ENCODE results near the gene SLC35F5.
"Not testable (repeated sequence)": the region's sequence is repeated elsewhere in the genome, so short reads cannot be mapped to it uniquely, and the experiment has no call there.

Gene SLC35F5

DNA sequence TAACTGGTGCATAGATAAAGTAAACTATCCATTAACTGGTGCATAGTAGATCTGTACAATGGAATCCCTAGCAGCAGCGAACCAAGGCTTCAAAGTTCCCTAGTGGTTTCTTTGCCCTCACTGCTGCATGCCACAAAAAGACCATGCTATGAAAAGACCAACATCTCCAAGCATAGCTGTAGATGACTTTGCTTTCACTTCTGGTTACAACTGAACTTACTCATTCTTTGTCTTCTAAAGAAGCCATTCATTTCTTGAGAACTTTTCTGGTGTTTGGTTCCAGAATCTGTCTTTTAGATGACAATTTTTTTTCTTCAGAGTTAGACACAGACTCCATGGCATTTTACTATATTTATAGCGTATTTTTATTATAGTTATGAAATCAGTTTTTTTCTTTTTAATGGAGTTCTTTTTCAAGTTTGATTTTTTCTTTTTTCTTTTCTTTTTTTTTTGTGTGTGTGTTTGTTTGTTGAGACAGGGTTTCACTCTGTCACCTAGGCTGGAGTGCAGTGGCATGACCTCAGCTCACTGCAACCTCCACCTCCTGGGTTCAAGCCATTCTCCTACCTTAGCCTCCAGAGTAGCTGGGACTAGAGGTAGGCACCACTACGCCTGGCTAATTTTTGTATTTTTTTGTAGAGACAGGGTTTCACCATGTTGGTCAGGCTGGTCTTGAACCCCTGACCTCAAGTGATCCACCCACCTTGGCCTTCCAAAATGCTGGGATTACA, 63.6 kb downstream of the SLC35F5 start:
- DNase-seq: peak; percentile 32

DNA sequence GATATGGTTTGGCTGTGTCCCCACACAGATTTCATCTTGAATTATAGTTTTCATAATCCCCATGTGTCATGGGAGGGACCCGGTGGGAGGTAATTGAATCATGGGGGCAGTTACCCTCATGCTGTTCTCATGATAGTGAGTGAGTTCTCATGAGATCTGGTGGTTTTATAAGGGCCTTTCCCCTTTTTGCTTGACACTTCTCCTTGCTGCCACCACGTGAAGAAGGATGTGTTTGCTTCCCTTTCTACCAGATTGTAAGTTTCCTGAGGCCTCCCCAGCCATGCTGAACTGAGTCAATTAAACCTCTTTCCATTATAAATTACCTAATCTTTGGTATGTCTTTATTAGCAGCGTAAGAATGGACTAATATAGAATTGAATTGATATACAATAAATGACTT, 65.6 kb downstream of the SLC35F5 start:
- not testable (repeated sequence) for DNase-seq

DNA sequence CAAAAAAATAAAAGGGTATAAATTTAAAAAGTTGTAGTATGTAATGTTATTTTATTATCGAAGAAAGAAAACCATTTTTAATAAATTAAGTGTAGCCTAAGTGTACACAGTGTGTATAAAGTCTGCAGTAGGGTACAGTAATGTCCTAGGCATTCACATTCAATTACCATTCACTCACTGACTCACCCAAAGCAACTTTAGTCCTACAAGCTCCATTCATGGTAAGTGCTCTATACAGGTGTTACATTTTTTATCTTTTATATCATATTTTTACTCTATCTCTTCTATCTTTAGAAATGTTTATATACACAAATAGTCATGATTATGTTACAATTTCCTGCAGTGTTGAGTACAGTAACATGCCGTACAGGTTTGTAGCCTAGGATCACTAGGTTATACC, 69.9 kb downstream of the SLC35F5 start:
- no peak for DNase-seq

DNA sequence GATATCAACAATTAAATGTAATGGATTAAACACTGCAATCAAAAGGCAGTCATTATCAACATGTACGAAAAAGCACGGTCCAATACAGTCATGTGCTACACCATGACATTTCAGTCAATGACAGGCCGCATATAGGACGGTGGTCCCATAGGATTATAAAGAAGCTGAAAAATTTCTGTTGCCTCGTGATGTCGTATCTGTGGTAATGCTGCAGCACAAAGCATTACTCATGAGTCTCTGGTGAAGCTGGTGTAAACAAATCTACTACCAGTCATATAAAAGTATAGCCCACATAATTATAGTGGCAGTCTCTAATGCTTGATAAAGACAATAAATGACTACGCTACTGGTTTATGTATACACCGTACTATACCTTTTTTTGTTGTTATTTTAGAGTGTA, 71.0 kb downstream of the SLC35F5 start:
- DNase-seq: no peak

DNA sequence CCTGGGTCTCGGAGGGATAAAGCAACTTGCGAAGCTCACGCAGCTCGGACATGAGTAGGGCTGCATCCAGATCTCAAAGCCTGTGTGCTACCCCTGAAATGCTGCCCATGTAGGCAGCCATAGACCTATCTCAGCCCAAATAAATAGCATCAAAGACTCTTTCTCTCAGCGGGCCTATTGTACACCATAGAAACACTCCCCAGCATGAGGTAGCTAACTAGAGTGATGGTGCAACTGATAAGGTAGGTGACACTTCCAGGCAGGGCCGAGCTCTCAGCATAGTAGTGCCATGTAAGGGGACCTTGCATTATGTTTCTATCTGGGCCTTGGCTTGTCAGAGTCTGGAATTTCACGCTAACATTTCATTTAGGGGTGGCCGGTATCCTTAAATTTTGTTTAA, 77.0 kb downstream of the SLC35F5 start:
- DNase-seq: no peak

DNA sequence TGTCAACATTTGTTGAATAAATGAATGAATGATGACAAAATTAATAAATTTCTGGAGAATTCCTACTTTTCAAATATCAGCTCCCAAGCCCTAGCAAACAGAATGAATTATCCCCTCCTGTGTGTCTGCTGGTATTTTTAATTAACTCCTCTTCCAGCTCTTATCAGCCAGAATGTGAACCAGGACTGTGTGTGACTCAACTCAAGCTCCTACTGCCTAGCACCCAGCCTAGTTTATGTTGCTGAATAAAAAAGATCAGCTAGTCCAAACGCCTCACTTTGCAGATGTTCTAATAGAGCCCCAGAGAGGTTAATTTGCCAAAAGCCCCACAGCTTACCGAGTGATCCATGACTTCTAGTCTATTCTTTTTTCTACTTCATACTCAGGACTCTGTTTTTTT, 79.1 kb downstream of the SLC35F5 start:
- no peak for DNase-seq

DNA sequence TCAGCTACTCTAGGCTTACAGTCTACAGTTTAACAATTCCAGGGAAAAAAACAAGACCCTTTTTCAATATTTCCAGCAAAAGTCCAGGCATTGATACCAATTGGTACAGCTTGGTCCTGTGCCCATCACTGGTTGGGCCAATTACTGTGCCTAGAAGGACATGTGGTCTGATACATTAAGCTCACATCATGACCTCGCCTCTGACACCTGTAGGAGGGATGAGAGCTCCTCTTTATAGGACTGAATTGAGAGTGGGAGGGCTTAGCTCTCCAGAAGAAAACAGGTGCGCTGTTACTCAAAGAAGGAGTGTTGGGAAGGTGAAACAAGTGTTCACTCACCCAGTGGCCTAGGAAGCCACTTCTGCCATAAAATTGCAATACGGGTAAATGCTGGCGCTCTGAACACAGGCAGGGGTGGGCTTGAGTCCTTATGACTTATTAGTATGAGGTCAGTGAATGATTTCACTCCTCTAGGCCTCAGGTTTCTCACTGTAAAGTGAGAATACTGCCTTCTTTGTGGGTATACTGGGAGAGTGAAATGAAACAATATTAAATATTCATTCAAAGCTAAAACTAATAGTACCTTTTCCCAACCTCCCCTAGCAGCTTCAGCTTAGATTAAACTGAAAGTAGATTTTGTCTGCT, 79.7 kb downstream of the SLC35F5 start:
- DNase-seq: no peak

DNA sequence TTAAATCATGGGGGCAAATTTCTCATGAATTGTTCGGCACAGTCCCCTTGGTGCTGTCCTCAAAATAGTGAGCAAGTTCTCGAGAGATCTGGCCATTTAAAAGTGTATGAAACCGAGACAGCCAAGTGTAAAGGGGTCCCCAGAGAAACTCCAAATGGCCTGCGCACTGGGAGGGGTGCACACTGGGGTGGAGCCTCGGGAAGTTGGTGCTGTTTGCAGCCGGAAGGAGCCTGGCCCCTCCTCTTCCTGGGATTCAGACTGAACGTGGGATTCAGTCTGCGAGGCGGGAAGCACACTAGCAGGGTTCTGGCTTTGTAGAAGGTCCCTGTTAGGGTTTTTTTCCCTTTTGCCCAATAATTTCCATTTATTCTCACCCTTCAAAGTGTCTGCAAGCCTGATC, 80.6 kb downstream of the SLC35F5 start:
- no peak for DNase-seq

DNA sequence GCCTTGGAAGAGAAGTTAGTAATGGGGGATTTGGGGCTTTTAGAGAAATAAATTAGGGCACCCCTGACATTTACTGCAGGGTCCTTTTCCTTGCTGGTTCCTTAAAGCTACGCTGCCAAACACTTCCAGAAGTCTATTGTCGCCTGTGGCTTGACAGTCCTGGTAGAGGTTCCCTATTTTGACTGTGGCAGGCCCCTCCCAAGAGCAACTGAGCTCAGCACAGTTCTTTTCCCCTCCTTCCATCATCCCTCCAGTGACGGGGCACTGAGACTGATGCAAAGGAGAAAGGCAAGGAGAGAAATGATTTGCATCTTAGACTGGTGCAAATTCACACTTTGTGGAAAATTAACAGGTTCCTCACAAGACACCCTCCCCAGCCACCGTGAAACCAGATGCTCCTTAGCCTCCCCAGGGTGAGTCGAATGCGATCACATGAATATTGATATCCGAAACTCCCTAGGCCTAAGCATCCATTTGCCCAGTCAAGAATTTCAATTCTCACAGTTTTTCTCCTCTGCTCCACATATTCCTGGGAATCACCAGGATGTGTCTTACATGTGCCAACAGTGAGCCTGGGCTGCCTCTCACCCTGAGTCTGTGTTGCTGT, 84.0 kb downstream of the SLC35F5 start:
- no peak for DNase-seq

DNA sequence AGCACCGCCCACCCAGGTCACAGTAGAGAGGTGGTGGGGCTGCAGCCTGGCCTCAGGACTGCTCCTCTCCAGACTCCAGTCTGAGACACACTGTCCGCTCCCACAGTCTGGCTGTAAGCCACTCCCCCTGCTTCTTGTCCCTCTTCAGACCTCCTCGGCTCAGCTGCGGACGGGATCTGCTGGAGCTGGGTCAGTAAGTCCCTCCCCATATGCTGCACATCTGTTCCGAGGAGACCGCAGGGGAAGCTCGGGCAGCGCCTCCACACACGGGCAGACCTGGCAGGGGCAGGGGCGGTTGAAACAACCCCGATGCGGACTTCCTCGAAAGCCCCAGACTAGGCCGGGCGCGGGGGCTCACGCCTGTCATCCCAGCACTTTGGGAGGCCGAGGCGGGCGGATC, 87.4 kb downstream of the SLC35F5 start:
- not testable (repeated sequence) for DNase-seq

DNA sequence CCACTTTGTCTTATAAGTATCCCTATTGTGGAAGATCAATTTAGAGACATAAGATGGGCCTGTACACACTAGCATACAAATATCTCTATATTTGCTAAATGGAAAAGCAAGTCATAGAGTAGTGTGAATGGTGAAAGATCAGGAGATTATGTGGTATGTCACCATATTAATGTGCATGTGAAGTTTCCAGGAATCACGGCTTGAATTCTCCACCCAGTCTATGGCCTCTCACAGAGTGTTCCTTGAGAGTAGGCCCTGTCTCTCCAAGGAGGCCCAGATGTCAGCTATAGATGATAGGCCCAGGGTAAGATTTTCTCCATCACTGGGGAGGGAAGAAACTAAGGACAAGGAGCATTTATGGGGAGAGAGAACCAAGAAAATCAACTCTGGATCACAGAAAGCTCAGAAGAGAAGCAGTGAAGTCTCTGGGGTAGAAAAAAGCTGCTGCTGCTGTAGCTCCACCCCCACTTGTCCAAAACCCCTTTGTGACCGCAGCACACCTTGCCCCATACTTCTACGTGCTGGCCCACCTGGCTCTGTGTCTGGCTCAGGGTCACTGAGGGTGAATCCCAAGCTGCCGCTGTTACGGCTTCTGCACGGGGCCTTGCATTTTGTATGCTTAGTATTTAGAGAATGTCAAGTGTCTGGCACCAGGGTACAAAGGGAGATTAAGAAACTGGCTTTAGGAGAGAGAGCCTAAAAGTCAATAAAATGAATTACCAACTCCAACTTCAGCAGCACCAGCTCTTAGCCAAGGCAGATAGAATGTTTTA, 91.5 kb downstream of the SLC35F5 start:
- DNase-seq: not testable (repeated sequence)

DNA sequence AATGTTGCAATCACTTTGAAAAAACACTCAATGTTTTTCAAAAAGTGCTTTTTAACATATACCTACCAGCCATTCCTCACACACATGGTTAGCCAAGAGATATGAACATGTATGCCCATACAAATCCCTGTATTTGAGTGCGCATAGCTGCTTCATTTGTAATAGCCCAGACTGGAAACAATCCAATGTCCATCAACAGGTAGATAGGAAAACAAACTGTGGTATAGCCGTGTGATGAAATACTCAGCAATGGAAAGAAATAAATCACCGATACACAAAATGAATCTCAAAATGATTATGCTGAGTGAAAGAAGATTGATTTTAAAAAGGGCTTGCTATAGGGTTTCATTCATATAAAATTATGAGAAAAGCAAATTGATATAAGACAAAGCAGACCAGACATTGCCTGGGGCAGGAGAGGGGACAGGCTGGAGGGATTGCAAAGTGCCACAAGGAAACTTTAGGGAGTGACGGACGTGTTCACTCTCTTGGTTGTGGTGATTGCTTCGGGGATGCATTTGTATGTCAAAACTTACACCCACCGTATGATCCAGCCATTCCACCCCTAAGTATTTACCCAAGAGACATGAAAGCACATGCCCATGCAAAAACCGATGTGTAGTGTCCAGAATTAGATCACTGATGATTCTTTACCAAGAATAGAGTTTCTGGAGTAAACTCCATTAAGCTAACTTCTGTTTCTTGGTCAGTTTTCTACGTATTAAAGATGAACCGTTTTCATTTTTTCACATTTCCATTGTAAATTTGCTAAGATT, 93.0 kb downstream of the SLC35F5 start:
- not testable (repeated sequence) for DNase-seq
